NCI-H2081 (cell line): Measurements from ENCODE around the gene CFAP97D1.
"Not testable (repeated sequence)": the region's sequence is repeated elsewhere in the genome, so short reads cannot be mapped to it uniquely, and the experiment has no call there.

Experiments
- DNase-seq, 2 experiments: peaks; one replicate each; lab custom pipeline; 2025; lab: John Stamatoyannopoulos, UW

CFAP97D1 gene

GRCh38 chr17:43768382-43768781, 11.9 kb upstream of the CFAP97D1 start:
- DNase-seq, result no peak

DNA sequence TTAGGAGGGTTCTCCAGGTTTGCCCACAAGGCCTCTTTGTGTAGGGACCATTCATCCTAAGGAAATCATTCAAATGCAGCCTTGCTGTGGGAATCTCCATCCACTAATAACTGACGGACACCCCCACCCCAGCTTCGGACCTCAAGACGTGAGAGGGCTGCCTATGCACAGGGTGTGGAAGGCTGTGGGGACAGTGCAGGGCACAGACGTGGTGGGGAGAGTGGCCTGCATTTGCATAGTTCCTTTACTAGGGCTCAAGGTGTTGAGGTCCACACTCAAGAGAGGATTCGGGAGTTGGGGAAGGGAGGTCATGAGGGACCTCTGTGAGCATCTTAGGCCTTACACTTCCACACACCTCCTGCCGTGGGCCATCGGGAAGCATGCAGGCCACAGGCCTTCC, 11.3 kb upstream of the CFAP97D1 start:
- no peak for DNase-seq

DNA sequence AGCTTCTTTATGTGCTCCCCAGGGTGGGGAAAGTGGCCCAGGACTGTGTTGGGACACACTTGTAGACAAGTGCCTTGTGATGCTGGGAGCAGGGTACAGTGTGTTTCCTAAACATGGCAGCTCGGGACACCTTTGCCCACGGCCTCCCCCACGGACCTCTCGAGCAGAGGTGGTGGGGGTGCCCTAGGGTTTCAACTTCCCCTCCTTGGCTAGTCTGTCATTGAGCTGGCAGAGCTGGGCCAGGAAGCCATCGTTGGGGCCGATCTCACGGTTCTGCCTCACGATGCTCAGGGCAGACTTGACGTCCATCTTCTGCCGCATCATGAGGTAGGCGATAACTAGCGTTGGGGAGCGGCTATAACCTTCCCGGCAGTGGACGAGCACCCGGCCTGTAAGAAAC, 10.8 kb upstream of the CFAP97D1 start:
- no peak for DNase-seq

DNA sequence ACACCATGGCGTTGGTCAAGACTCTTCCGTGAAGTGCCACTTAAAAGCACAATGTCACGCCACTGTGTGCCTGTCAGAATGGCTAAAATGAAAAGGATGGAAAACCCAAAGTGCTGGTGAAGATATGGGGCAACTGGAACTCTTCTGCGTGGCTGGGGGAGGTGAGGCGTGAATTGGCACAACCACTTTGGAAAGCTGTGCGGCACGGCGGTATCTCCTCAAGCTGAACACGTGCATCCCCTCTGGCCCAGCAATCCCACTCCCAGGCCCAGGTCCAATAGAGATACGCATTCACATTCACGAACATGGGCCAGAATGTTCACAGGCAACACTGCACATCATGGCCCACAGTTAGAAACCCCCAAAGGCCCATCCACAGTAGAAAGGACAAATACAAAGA, 10.4 kb upstream of the CFAP97D1 start:
- DNase-seq, result no peak

DNA sequence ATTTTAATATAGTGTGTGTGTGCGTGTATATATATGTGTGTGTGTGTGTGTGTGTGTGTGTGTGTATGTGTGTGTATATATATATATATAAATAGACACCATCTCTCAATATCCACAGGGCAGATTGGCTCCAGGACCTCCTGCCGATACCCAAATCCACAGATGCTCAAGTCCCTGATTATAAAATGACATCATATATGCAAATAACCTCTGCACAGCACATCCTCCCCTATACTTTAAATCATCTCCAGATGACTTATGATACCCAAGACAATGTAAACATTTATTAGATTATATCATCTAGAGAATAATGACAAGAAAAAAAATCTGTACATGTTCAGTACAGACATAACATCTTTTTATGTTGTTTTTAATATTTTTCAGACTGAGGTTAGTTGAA, 9.3 kb upstream of the CFAP97D1 start:
- DNase-seq, result no peak

DNA sequence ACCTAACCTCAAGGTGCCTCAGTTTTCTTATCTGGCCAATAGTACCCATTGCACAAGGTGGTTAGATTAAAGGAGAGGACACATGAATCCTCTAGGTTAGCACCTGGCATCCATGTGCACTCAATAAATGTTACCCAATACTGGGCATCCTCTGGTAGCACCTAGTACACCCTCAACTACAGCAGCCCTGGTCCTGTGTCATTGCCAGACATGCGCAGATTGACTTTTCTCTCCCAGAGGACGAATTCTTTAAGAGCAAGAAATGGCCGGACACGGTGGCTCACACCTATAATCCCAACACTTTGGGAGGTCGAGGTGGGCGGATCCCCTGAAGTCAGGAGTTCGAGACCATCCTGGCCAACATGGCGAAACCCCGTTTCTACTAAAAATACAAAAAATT, 8.8 kb upstream of the CFAP97D1 start:
- DNase-seq, result no peak

- DNase-seq, result no peak
These were observed 7.2 kb upstream of the CFAP97D1 start for GRCh38 chr17:43772877-43773648.

DNA sequence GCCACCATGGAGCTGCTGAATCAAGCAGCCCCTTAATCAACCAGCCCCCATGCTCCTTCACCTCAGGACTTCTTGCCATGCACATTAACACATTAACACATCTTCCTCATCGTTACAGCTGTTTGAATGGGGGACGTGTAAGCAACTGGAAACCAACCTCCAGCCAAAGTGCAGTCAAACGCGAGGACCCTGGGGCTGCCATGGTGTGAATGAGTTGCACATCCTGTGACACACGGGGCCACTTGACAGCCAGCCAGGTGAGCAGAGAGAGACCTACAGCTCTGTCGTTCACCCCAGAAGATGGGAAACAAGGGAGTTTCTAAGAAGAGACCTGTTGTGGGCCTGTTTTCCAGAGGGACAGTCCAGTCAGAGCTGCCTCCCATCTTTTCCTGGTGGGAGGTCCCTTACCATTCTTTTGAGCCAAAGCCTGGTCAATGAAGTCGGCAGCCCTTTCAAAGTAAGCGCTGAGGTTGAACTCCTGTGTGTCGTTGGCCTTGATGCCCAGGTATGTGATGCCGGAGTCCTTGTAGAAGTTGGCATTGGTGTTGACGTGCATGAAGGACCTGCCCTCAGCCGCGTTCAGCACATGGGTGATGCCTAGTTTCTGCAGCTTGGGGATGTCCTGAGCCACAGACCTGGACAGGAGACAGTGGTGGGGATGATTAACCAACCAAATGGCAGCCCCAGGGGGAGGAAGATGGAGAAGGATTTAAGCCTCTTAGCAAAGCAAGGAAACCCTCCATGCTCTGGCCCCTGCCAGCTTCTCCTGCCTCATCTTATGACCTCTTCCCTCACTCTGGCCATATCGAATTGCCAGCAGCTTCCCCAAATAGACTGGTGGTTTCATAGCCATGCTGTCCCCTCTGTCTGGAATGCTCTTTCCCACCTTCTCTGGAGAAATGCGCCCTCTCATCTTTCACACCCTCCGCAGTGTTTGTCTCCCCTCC, 5.7 kb upstream of the CFAP97D1 start:
- DNase-seq, result no peak

DNA sequence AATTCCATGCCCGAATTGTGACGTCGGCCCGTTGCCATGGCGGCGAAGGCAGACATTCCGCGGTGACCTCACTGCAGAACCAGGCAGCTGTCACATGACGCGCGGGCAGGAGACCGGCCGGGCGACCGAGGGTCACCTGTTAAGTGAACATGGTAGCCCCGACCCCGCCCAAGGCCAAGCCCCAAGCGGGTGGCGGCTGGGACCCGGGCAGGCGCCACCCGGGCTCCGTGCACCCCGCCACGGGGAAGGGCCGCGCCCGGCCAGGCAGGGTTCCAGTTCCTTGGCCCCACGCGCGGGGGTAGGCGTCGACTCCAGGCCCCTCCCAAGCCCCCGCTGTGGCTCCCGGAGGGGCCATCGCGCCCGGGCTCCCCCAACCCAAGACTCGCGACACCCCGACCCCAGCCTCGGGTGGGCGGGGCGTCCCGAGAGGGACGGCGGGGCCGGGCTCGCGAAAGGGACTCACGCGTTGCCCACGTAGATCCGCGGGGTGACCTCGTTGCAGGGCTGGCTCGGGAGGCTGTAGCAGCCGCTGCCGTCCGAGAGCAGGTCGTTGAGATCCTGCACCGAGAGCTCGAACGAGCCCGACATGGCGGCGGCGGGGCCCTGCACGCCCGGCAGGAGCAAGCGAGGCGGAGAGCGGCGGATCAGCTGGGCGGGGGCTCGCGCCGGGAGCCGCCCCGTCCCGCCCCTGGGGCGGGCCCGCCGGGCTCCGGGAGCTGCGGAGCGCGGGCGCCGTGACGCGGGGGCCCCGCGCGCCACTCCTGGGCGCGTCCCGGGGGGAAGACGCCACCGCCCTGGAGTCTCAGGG, 1.7 kb upstream of the CFAP97D1 start, which contains the start of gene DUSP3:
TSS of gene DUSP3 (minus strand) at position 641 of the 808 bp plus-strand sequence. CDS start at position 588, 53 bp downstream.
- peak; percentile 72 to 82 for DNase-seq

DNA sequence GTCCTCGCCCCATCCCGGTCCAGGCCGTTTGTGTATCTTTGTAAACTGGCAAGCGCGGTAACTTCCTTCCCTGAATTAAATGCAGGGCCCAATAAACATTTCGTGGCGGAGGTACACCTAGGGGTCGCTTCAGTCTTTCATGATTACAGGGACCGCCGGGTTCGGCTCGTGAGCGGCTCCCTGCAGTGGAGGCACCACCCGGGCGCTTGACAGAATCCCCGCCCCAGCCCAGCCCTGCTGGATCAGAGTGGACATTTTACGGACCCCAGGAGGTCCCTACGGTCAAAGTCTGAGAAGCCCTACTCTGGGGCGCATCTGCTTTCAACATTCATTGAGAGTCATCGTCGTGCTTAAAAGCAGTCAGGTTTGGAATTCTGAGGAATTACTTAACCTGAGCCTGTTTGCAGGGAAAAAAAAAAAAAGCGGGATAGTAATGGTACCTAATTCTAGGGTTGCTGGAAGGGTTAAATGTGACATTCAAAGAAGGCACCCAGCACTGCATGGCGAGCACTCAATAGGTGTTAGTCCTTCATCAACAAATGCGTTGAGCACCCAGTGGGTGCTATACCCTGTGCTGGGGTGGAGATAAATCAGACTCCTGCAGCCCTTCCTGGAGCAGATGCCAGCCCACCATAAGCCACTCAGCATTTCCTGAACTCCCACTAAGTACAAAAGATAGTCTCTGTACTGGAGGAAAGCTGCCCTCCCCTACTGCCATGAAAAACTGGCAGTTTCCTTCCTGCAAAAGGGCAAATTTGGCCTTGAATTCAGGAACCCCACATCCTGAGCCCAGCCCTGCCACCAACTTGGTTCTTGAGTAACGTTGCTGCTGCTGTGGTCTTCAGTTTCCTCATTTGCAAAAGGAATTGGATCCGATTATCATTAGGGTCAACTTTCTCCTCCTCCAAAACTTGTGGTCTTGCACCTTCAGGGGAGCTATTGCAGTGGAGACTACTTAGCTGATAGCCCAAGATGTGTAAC, 800 bp upstream of the CFAP97D1 start:
- peak; percentile 51 to 61 for DNase-seq

GRCh38 chr17:43782913-43783680, 2.9 kb downstream of the CFAP97D1 start:
- DNase-seq, result no peak

GRCh38 chr17:43784068-43784467, 3.8 kb downstream of the CFAP97D1 start:
- no peak for DNase-seq

DNA sequence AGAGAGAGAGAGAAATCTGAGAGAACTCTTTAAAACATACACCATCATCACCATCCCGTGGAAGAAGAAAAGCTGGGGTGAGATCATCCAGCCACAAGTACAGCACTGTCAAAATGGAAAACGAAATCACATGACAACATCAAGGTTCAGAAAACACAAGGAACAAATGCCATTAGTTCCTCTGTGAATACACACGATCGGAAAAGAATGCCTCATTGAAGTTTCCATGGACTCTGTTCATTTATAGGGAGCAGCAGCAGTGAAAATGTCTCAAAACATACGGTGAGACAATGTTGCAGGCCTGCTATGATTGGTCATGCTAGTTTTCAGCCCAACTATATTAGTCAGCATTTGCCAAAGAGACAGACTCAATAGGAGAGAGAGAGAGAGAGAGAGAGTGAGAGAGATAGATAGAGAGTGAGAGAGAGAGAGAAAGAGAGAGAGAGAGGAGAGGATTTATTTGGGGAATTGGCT, 4.4 kb downstream of the CFAP97D1 start:
- DNase-seq, result no peak

DNA sequence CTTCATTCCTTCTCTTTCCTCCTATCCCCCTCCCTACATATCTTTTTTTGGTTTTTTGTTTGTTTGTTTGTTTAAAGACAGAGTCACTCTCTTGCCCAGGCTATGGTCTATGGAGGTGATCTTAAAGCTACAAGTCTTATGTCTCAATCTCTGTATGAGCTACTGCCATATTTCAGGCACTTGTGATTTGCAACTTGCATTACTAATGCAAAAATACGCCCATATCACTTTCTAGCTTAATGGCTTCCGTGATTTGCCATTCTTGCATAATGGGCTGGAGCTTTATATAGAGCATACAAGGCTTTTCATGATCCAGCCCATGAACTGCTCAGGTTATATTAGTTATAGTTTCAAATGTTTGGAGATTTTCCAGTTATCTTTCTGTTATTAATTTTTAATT, 7.5 kb downstream of the CFAP97D1 start:
- no peak for DNase-seq

- DNase-seq, result no peak
These were observed 8.3 kb downstream of the CFAP97D1 start for GRCh38 chr17:43788540-43788939.

GRCh38 chr17:43789482-43789881, 9.2 kb downstream of the CFAP97D1 start:
- no peak for DNase-seq

- DNase-seq, result no peak
These were observed 10.2 kb downstream of the CFAP97D1 start for GRCh38 chr17:43790311-43790940.

- peak in 1 of 2 experiments; percentile 40 for DNase-seq
These were observed 11.4 kb downstream of the CFAP97D1 start for GRCh38 chr17:43791589-43791988.

GRCh38 chr17:43792668-43793067, 12.4 kb downstream of the CFAP97D1 start:
- not testable (repeated sequence) for DNase-seq
